Measurements from ENCODE around the gene CTLA4. TPM values are rescaled to one million over a fixed set of nuclear protein-coding genes. Genes with fewer than 3 reads are reported as not detected.

CTLA4 gene
- total and polyA plus RNA-seq, 2 experiments from 2014 or later: not detected

DNA sequence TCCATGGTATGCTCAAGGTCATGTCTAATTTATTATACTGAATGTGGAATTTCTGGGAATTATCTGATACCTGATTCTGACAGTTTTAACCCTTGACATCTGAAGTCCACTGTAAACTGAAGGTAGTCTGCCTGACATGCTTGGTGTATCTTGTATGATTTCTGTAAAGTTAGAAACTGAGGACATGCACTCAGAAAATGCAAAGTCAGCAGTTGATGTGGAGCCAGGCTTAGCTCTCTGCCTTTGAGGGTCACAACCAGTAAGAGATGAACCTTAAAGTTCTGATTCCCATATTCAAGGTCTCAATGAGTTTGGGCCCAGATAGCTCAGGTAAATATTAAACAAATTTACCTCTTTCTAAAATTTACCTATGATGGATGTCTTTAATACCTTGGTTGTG is 12.3 kb upstream of the CTLA4 start:
- Histone ChIP-seq H3K27ac (no peak overlapping the region), H3K36me3 (no peaks in the 10 kb centered on the region), H3K27me3 (no peaks in the 10 kb centered on the region), H3K4me3 (no peak overlapping the region), H3K9me3 (ENCODE audit: low read depth) (no peaks in the 10 kb centered on the region), H3K4me1 (ENCODE audit: low read depth) (no peaks in the 10 kb centered on the region)
- TF ChIP-seq, protein P1, sequence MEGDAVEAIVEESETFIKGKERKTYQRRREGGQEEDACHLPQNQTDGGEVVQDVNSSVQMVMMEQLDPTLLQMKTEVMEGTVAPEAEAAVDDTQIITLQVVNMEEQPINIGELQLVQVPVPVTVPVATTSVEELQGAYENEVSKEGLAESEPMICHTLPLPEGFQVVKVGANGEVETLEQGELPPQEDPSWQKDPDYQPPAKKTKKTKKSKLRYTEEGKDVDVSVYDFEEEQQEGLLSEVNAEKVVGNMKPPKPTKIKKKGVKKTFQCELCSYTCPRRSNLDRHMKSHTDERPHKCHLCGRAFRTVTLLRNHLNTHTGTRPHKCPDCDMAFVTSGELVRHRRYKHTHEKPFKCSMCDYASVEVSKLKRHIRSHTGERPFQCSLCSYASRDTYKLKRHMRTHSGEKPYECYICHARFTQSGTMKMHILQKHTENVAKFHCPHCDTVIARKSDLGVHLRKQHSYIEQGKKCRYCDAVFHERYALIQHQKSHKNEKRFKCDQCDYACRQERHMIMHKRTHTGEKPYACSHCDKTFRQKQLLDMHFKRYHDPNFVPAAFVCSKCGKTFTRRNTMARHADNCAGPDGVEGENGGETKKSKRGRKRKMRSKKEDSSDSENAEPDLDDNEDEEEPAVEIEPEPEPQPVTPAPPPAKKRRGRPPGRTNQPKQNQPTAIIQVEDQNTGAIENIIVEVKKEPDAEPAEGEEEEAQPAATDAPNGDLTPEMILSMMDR (IDR thresholded peaks at IDR 0.05; ENCODE audit: low read depth, low read length): no peak
- no peak for DNase-seq (ENCODE audit: low read depth in 1 of 2, low spot score in 1 of 2)

- DNase-seq (ENCODE audit: low read depth in 1 of 2, low spot score in 1 of 2): no peak
Measured at GRCh38 chr2:203857656-203858055, 9.9 kb upstream of the CTLA4 start.

DNA sequence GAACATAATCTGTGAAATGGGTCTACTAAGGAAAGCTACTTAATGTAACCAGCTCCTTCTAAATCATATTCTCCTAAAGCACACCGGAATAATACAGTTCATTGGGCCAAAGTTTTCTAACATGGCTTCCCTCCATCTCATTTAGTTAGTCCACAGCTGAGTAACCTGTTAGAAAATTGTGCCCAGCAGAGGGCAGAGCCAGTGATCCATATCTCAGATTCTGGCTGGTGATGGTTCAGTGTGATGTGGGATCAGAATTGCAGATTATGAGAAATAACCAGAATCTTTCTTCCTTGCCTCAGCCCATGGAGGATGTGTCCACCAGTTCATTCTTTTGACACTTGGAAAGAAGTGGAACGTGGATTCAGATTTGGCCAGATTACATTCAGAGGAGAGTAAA is 9.4 kb upstream of the CTLA4 start:
- H3K27me3 ChIP-seq: no peaks in the 10 kb centered on the region
- no peak overlapping the region for H3K27ac ChIP-seq
- H3K9me3 ChIP-seq (ENCODE audit: low read depth): no peaks in the 10 kb centered on the region
- no peak overlapping the region for H3K4me3 ChIP-seq
- H3K36me3 ChIP-seq: no peaks in the 10 kb centered on the region
- DNase-seq (ENCODE audit: low read depth in 1 of 2, low spot score in 1 of 2): no peak
- H3K4me1 ChIP-seq (ENCODE audit: low read depth): no peaks in the 10 kb centered on the region
- TF ChIP-seq, protein P1 (IDR thresholded peaks at IDR 0.05; ENCODE audit: low read depth, low read length): no peak

More at GRCh38 chr2:203857656-203858055, 9.9 kb upstream of the CTLA4 start:
- Histone ChIP-seq H3K27me3 (no peaks in the 10 kb centered on the region), H3K36me3 (no peaks in the 10 kb centered on the region), H3K9me3 (ENCODE audit: low read depth) (no peaks in the 10 kb centered on the region), H3K4me1 (ENCODE audit: low read depth) (no peaks in the 10 kb centered on the region), H3K4me3 (no peak overlapping the region), H3K27ac (no peak overlapping the region)
- TF ChIP-seq, protein P1 (IDR thresholded peaks at IDR 0.05; ENCODE audit: low read depth, low read length): no peak

- TF ChIP-seq, protein P1 (IDR thresholded peaks at IDR 0.05; ENCODE audit: low read depth, low read length): no peak
- no peak overlapping the region for H3K4me3 ChIP-seq
- H3K9me3 ChIP-seq (ENCODE audit: low read depth): no peaks in the 10 kb centered on the region
- no peak overlapping the region for H3K27ac ChIP-seq
- no peak for DNase-seq (ENCODE audit: low read depth in 1 of 2, low spot score in 1 of 2)
- no peaks in the 10 kb centered on the region for H3K4me1 ChIP-seq (ENCODE audit: low read depth)
- no peaks in the 10 kb centered on the region for H3K27me3 ChIP-seq
- no peaks in the 10 kb centered on the region for H3K36me3 ChIP-seq
Measured at GRCh38 chr2:203859030-203859789, 8.4 kb upstream of the CTLA4 start.

DNA sequence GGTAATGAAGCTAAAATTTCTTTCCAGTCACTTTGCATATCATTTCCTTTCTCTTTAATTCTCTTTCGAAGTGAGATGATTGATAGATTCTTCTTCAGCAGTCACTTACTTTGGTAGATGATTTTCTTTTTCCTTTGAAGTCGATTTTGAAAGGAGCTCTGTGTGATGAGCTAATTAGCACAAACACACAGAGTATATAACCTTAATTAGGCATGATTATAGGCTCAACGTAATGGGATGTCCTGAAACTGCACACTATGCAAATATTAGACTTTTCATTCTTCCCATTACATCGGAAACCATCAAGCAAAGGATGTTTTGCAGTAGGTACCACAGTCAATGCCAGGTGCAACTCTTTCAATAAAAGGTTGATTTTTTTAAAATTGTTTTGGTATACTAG is 6.4 kb upstream of the CTLA4 start:
- Histone ChIP-seq H3K9me3 (ENCODE audit: low read depth) (no peaks in the 10 kb centered on the region), H3K27ac (no peak overlapping the region), H3K4me3 (no peak overlapping the region), H3K27me3 (no peaks in the 10 kb centered on the region), H3K36me3 (no peaks in the 10 kb centered on the region), H3K4me1 (ENCODE audit: low read depth) (no peaks in the 10 kb centered on the region)
- TF ChIP-seq, protein P1 (IDR thresholded peaks at IDR 0.05; ENCODE audit: low read depth, low read length): no peak
- no peak for DNase-seq (ENCODE audit: low read depth in 1 of 2, low spot score in 1 of 2)

Data from cardiac muscle cell (in vitro differentiated cells and primary cell).